ENCODE results near the gene PSMC3IP.
A peak's percentile ranks its signal among the peaks of the same experiment; 100 is the strongest.
"Not testable (repeated sequence)": the region's sequence is repeated elsewhere in the genome, so short reads cannot be mapped to it uniquely, and the experiment has no call there.

Gene PSMC3IP

DNA sequence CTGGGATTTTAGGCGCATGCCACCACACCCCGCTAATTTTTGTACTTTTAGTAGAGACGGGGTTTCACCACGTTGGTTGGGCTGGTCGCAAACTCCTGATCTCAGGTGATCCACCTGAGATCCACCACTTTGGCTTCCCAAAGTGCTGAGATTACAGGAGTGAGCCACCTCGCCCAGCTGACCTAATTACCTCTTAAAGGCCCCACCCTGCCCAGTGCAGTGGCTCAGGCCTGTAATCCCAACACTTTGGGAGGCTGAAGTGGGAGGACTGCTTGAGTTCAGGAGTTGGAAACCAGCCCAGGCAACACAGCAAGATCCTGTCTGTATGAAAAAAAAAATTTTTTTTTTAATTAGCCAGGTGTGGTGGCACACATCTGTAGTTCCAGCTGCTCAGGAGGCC is 18.5 kb downstream of the PSMC3IP start:
- DNase-seq, result no peak

DNA sequence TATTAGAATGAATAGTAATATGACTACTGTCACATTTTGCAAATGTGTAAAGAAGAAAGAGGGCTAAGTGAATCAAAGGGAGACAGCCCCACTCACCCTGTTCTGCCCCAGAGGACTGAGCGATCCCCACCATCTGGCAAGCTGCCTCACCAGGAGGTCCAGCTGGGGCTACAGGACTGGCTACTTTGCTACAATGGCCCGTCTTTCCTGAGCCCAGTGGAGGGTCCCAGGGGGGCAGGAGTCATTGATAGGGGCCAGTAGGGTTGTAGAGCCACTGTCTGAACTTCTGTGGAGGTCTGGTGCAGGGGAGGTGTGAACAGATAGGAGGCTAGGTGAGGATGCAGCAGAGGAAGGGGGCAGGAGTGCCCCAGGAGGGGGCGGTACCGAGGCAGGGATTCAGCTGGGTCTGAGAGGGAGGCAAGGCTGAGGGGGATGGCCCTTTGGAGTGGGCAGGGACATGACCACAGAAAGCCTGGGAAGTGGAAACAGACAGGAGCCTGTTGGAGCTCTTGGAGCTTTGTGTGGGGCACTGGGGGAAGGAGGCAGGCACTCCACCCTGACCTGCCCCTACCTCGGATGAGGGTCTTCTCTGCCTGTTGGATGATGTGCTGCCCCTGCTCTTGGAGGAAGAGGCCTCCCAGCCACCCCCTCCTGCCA is 21.4 kb downstream of the PSMC3IP start:
- DNase-seq, result not testable (repeated sequence)

DNA sequence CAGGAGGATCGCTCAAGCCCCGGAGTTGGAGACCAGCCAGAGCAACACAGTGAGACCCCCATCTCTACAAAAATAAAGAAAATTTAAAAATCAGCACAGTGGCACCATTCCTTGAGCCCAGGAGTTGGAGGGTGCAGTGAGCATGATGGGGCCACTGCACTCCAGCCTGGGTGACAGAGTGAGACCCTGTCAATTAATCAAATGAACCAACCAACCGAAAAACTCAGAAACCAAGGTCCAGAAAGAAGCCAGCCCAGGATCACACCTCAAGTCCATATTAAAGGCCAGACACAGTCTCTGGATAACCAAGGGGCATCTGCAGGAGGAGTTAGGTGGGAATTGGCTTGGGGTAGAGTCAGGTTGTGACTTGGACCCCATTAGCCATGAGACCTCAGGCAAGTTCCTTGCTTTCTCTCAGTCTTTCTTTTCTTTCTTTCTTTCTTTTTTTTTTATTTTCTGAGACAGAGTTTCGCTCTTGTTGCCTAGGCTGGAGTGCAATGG is 22.4 kb downstream of the PSMC3IP start:
- DNase-seq, result no peak

DNA sequence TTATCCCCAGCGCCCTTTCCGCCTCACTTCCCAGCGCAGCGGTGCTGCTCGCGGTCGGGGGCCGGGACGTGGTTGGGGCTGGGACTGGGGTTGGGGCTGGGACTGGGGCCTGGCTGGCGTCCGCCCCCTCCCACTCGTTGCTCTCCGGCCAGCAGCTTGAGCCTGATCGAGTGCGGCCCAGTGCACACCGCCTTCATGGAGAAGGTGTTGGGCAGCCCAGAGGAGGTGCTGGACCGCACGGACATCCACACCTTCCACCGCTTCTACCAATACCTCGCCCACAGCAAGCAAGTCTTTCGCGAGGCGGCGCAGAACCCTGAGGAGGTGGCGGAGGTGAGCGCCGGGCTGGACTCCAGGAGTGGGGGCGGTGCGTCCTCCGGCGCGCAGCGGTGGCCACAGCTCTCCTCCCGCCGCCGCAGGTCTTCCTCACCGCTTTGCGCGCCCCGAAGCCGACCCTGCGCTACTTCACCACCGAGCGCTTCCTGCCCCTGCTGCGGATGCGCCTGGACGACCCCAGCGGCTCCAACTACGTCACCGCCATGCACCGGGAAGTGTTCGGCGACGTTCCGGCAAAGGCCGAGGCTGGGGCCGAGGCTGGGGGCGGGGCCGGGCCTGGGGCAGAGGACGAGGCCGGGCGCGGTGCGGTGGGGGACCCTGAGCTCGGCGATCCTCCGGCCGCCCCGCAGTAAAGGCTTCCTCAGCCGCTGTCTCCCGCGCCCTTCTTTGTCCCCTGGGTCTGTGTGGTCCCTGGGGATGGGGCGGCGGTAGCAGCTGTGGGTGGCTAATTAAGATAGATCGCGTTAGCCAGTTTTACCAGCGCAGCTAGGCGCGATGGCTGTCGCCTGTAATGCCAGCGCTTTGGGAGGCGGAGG is 23.0 kb downstream of the PSMC3IP start:
- DNase-seq, result peak; percentile 83

DNA sequence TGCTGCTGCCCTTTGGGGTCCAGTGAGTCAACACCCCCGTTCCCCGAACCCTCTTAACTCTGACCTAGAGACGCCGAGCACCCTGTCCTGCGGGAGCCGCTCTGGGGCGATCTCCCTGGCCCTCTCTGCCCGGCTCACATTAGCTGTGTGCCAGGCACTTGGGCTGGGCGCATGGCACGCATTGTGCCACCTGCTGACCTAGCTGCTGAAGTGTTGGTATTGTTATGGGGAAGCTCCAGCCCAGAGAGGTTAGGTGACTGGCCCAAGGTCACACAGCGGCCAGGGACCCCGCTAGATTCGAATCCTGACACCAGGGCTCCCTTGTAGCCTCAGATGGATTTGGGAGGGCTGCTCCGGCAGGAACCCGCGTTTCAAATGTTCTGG is 23.7 kb downstream of the PSMC3IP start:
- DNase-seq, result peak; percentile 18

DNA sequence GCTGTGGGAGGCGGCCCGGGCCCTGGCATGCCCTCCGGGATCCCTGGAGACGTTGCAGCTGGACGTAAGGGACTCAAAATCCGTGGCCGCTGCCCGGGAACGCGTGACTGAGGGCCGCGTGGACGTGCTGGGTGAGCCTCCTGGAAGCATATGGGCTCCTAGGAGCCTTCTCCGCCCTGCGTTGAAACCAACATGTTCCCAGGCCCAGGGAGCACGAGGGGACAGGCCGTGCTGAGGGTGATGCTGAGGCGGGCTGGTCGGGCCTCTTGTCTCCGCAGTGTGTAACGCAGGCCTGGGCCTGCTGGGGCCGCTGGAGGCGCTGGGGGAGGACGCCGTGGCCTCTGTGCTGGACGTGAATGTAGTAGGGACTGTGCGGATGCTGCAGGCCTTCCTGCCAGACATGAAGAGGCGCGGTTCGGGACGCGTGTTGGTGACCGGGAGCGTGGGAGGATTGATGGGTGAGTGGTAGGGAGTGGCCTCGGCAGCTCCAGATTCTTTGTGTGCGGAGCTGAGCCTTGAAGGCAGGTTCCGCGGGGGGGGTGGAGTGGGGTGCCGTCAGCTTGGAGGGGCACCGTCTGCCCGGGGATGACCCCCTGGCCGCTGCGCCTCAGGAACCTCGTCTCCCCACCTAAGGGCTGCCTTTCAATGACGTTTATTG is 24.2 kb downstream of the PSMC3IP start:
- no peak for DNase-seq

DNA sequence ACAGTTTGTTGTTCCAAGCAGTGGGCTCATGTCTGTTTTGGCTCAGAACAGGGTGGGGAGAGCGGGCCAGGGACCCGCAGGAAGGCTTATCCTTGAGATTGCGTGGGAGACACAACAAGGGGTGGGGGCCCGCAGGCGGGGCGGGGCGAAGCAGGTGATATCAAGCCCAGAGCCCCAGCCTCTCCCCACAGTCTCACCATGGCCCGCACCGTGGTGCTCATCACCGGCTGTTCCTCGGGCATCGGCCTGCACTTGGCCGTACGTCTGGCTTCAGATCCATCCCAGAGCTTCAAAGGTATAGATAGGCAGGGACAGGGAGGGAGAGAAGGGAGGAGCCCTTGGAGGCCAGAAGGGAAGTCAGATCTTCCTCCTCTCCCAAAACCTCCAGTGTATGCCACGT is 24.8 kb downstream of the PSMC3IP start, which contains the start of gene HSD17B1:
HSD17B1 (plus strand) TSS at position 188 of the 400 bp plus-strand sequence; CDS start at position 199, 11 bp downstream.
- not testable (repeated sequence) for DNase-seq

DNA sequence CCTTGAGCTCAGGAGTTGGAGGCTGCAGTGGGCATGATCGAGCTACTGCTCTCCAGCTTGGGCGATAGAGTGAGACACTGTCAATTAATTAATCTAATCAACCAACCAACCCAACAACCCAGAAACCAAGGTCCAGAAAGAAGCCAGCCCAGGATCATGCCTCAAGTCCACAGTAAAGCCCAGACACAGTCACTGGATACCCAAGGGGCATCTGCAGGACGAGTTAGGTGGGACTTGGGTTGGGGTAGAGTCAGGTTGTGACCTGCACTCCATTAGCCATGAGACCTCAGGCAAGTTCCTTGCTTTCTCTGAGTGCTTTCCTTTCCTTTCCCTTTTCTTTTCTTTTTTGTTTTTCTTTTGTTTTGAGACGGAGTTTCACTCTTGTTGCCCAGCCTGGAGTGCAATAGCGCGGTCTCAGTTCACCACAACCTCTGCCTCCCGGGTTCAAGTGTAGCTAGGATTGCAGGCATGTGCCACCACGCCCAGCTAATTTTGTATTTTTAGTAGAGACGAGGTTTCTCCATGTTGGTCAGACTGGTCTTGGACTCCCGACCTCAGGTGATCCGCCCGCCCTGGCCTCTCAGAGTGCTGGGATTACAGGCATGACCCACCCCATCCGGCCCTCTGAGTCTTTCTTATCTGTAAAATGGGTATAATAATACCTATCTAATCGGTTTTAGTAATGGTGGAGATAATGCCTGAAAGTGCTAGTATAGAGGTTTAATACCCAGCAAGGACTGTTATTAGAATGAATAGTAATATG is 28.4 kb downstream of the PSMC3IP start:
- no peak for DNase-seq

DNA sequence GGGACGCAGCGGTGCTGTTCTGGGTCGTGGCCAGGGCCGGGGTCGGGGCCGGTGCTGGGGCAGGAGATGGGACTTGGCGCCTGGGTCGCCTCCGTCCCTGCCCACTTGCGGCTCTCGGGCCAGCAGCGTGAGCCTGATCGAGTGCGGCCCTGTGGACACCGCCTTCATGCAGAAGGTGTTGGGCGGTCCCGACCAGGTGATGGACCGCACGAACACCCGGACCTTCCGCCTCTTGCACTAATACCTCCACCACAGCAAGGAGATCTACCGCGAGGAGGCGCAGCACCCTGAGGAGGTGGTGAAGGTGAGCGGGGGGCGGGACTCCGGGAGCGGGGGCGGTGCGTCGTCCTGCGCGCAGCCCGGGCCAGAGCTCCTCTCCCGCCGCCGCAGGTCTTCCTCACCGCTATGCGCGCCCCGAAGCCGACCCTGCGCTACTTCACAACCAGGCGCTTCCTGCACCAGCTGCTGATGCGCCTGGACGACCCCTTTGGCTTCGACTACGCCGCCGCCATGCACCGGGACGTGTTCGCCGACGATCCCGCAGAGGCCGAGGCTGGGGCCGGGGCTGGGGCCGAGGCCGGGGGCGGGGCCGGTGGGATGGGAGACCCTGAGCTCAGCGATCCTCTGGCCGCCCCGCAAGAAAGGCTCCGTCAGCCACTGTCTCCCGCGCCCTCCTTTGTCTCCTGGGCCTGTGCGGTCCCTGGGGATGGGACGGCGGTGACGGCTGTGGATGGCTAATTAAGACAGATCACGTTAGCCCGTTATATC is 29.3 kb downstream of the PSMC3IP start:
- peak; percentile 81 for DNase-seq

DNA sequence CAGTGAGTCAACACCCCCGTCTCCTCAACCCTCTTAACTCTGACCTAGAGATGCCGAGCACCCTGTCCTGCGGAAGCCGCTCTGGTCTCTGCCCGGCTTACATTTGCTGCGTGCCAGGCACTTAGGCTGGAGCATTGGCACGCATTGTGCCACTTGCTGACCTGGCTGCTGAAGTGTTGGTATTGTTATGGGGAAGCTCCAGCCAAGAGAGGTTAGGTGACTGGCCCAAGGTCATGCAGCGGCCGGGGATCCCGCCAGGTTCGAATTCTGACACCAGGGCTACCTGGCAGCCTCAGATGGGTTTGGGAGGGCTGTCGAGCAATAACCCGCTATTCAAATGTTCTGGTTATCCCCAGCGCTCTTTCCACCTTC is 29.8 kb downstream of the PSMC3IP start:
- no peak for DNase-seq

DNA sequence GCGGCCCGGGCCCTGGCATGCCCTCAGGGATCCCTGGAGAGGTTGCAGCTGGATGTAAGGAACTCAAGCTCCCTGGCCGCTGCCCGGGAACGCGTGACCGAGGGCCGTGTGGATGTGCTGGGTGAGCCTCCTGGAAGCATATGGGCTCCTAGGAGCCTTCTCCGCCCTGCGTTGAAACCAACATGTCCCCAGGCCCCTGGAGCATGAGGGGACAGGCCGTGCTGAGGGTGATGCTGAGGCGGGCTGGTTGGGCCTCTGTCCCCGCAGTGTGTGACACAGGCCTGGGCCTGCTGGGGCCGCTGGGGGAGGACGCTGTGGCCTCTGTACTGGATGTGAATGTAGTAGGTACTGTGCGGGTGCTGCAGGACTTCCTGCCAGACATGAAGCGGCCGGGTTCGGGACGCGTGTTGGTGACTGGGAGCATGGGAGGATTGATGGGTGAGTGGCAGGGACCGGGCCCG is 30.5 kb downstream of the PSMC3IP start:
- DNase-seq, result no peak

DNA sequence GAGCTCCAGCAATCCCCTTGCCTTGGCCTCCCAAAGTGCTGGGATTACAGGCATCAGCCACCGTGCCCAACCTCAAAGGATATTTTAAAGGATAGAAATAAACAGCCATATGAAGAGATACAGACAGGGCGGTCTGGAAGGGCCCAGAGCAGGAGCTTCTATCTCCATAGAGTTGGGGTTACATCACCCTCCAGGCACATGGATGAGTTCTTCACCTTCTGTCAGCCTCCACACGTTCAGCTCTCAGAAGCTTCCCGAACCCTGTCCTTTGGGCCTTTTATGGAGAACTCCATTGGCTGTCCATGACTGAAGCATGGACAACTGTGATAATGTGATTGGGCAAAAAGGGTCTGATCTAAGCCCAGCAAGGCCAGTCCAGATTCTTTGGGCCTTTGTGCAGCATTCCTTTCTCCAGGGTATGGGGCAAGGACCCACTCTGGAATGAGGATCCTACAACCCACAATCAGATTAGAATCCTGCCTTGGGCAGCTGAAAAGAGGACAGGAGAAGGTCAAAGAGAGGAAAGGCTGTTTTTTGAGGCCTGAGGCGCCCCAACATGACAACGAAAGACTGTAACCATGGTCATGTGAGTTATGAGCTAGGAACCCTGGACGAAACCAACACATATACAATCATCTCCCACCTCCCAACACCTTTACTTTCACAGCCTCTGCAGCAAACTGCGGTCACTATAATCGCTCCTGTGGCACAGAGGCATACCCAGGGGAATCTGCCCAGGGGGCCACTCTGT is 31.6 kb downstream of the PSMC3IP start:
- not testable (repeated sequence) for DNase-seq

DNA sequence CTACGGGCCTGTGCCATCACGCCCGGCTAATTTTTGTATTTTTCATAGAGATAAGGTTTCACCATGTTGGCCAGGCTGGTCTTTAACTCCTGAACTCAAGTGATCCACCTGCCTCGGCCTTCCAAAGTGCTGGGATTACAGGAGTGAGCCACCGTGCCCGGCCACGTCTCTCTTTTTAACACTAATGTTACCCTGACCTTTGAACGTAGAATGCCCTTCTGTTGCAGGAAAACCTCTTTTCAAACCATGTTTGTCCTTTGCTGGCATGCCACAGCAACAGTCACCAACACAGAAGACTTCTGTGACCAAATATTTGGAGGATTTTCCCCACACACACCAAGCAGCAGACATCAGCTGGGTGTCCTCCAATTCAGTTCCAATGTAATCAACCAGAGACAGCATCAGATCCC is 32.6 kb downstream of the PSMC3IP start:
- no peak for DNase-seq

DNA sequence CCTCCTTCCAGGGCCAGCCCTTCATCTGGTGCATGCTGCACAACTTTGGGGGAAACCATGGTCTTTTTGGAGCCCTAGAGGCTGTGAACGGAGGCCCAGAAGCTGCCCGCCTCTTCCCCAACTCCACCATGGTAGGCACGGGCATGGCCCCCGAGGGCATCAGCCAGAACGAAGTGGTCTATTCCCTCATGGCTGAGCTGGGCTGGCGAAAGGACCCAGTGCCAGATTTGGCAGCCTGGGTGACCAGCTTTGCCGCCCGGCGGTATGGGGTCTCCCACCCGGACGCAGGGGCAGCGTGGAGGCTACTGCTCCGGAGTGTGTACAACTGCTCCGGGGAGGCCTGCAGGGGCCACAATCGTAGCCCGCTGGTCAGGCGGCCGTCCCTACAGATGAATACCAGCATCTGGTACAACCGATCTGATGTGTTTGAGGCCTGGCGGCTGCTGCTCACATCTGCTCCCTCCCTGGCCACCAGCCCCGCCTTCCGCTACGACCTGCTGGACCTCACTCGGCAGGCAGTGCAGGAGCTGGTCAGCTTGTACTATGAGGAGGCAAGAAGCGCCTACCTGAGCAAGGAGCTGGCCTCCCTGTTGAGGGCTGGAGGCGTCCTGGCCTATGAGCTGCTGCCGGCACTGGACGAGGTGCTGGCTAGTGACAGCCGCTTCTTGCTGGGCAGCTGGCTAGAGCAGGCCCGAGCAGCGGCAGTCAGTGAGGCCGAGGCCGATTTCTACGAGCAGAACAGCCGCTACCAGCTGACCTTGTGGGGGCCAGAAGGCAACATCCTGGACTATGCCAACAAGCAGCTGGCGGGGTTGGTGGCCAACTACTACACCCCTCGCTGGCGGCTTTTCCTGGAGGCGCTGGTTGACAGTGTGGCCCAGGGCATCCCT is 34.1 kb downstream of the PSMC3IP start:
- no peak for DNase-seq

DNA sequence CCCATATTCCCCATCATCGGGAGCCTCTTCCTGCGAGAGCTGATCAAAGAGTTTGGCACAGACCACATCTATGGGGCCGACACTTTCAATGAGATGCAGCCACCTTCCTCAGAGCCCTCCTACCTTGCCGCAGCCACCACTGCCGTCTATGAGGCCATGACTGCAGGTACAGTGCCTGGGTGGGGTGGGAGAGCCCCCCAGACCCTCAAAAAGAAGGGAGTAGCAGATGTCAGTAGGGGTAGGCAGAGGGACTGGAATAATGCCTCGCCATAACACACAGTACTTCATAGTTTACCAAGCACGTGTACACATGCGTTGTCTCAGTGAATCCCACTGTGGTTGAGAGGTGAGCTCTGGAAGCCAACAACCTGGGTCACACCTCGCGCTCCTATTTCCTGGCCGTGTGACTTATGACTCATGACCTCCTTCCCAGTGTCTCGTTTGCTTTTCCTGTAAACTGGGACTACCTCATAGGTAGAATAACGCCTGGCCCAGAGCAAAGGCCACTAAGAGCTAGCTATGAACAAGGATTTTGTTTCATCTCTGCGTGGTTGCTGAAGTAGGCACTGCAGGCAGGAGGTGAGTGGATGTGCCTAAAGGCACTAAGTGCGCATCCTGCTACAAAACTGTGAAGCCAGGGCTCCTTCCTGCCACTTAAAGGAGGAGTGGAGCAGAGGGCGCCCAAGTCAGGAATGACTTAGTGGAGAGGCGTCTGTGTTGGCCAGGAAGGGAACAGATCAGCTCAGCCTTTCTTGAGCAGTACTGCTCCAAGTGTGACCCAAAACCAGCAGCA is 36.3 kb downstream of the PSMC3IP start:
- DNase-seq, result no peak

DNA sequence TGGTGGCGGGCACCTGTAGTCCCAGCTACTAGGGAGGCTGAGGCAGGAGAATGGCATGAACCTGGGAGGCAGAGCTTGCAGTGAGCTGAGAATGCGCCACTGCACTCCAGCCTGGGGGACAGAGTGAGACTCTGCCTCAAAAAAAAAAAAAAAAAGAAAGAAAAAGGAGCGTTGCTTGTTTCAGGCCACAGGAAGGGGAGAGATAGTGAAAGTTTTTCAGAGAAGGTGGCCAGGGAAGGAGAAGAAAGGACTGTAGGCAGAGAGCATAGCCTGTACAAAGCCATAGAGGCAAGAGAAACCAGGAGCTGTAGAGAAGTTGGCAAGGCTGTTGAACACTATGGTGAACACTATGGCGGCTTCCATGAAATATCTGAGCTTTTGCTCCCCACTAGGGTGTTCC is 37.0 kb downstream of the PSMC3IP start:
- DNase-seq, result not testable (repeated sequence)

DNA sequence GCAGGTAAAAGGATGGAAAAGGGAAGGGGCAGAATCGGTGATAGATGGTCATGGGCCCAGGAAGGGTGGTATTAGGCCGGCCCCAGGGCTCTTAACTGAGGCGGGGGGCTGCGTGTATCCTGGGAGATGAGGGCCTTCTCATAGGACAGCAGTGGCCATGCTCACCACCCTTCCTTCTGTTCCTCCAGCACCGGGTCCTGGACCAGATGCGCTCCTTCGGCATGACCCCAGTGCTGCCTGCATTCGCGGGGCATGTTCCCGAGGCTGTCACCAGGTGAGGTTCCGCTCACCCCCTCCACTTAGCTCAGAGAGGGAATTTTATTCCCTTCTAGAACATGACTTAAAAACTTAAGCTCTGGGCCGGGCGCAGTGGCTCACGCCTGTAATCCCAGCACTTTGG is 39.0 kb downstream of the PSMC3IP start:
- no peak for DNase-seq

DNA sequence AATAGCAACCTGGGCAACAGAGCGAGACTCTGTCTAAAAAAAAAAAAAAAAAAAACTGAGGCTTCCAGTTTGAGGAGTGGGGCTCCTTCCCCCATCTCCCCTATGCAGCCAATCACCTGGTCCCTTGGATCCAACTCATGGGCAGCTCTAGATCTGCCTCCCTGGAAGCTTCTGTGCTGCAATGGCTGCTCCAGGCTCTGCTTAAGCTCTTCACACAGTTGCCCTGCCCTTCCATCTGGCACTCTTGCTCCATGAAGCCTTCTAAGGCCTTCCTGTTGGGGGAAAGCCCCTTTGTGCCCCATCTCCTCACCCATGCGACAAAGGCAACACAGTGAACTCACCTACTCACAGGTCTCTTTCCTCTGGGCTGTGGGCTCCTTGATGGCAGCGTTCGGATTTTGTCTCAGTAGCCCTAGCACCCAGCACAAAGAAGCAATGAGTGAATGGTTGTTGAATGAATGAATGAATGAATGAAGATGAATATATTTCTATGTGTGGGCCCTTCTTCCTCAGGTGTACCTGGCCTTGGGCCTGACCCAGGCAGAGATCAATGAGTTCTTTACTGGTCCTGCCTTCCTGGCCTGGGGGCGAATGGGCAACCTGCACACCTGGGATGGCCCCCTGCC is 39.6 kb downstream of the PSMC3IP start:
- no peak for DNase-seq

Measured in CD4-positive, alpha-beta T cell treated with Interleukin-17A for 1 hour (primary cell).